GM12878 (cell line): ENCODE data around the gene TBCCD1. TPM values are rescaled to one million over a fixed set of nuclear protein-coding genes. Genes with fewer than 3 reads are reported as not detected.

Experiments used
- ATAC-seq: fragments of 200-7000 bp; cut with Tn5 transposase; 3 replicates; pipeline ENCODE4 v1.9.1; 2020; ENCODE audit warnings: mild to moderate bottlenecking, moderate library complexity
- BruUV-seq: library from RNA; stranded (reverse); fragments of 400-500 nt; replicated peaks from 2 replicates; lab custom pipeline; 2021; lab: Mats Ljungman, UMichigan
- CTCF ChIA-PET: fragments of 300-600 bp; sonication (Branson Sonifier 250); formaldehyde crosslinking; extraction: SDS; loops from one replicate; lab custom pipeline; 2021; ENCODE audit warnings: inconsistent platforms; lab: Yijun Ruan, JAX
- POLR2A ChIA-PET: fragments of 350-600 bp; formaldehyde crosslinking; extraction: SDS; loops from one replicate; lab custom pipeline; 2021; ENCODE audit warnings: inconsistent platforms; lab: Charles Lee
- RAD21 ChIA-PET: fragments of 300-600 bp; sonication (Branson Sonifier 250); formaldehyde crosslinking; loops from one replicate; lab custom pipeline; 2023; ENCODE audit warnings: antibody characterized with exemption; ENCODE audit not compliant: unreplicated experiment; lab: Charles Lee
- SMC1A ChIA-PET: fragments of 300-600 bp; sonication (Branson Sonifier 250); formaldehyde crosslinking; loops from one replicate; lab custom pipeline; 2023; ENCODE audit not compliant: unreplicated experiment, uncharacterized antibody; lab: Charles Lee
- DNase-seq: peaks from one replicate; pipeline ENCODE4 v3.0.0-alpha.2; 2011; ENCODE audit warnings: low read depth, low spot score
- FAIRE-seq: peaks from 3 replicates; lab custom pipeline; 2011; peaks lifted over from hg19 to GRCh38; lab: Jason Lieb, UNC
- H2AFZ ChIP-seq: 2 replicates; pipeline ENCODE4 v1.6.0; 2011; ENCODE audit warnings: low read depth, low read length, control low read depth; ENCODE audit not compliant: control insufficient read depth
- H3K27ac ChIP-seq: 2 replicates; pipeline ENCODE4 v1.5.1; 2011; ENCODE audit warnings: control low read depth; ENCODE audit not compliant: control insufficient read depth, insufficient read depth
- H3K27me3 ChIP-seq, 2 experiments: replicated peaks in 1 of 2; 2 replicates each; pipeline versions ENCODE4 v1.6.0 to v1.6.1; 2011; ENCODE audit warnings: low read length in 1 of 2; ENCODE audit not compliant: control insufficient read depth in 2 of 2, insufficient read depth in 2 of 2
- H3K36me3 ChIP-seq, 2 experiments: 2 replicates each; pipeline ENCODE4 v1.5.1; 2011; ENCODE audit warnings: low read length in 1 of 2; ENCODE audit not compliant: control insufficient read depth in 2 of 2, insufficient read depth in 2 of 2
- H3K4me1 ChIP-seq: 2 replicates; pipeline ENCODE4 v1.6.1; 2011; ENCODE audit warnings: mild to moderate bottlenecking, low read length, moderate library complexity, mixed read lengths; ENCODE audit not compliant: control insufficient read depth, insufficient read depth
- H3K4me2 ChIP-seq: 2 replicates; pipeline ENCODE4 v1.6.0; 2011; ENCODE audit warnings: control low read depth; ENCODE audit not compliant: control insufficient read depth, insufficient read depth
- H3K4me3 ChIP-seq: fragments of 200-600 bp; sonication (generic); 2 replicates; pipeline ENCODE4 v1.5.1; 2016
- H3K79me2 ChIP-seq: 2 replicates; pipeline ENCODE4 v1.6.0; 2011; ENCODE audit warnings: low read length; ENCODE audit not compliant: control insufficient read depth, insufficient read depth
- H3K9ac ChIP-seq: 2 replicates; pipeline ENCODE4 v1.8.0; 2011; ENCODE audit warnings: low read length, control low read depth, mixed read lengths; ENCODE audit not compliant: control insufficient read depth, insufficient read depth
- H3K9me3 ChIP-seq: replicated peaks from 3 replicates; pipeline ENCODE4 v1.5.1; 2011; ENCODE audit warnings: mild to moderate bottlenecking, low read length; ENCODE audit not compliant: control insufficient read depth, insufficient read depth
- H4K20me1 ChIP-seq: 2 replicates; pipeline ENCODE4 v1.6.0; 2011; ENCODE audit not compliant: control insufficient read depth, insufficient read depth
- STAT1 ChIP-seq: fragments of 450-650 bp; conservative IDR thresholded peaks from 2 replicates; pipeline ENCODE4 v1.6.1; 2014; ENCODE audit warnings: antibody characterized with exemption, mild to moderate bottlenecking
- WGBS: methylation state at CpG from one replicate; pipeline ENCODE4 v1.1.6; 2016; ENCODE audit warnings: low lambda C conversion rate; ENCODE audit not compliant: insufficient replicate concordance, insufficient coverage; ENCODE audit errors: missing lambda C conversion rate; 5-methylcytosine and 5-hydroxymethylcytosine counted together
- in situ Hi-C: fragments of 300-500 bp; cut with MboI; formaldehyde crosslinking; loops from 9 replicates; pipeline ENCODE4 v1.14.3; 2018; ENCODE audit warnings: mixed read lengths
- intact Hi-C: fragments of 100-400 bp; cut with micrococcal nuclease; formaldehyde crosslinking; loops from one replicate; pipeline ENCODE4 v1.14.2; 2022; ENCODE audit not compliant: unreplicated experiment
- polyA plus RNA-seq, 11 experiments: library from polyadenylated mRNA; depleted of rRNA in 4 of 11; unstranded in 6 of 11; stranded (reverse) in 5 of 11; fragments of >200 nt; fragmentation: Nextera tagmentation in 4 of 11; fragmentation: Illumina TruSeq in 1 of 11; extraction: Ambion mirVana in 4 of 11; extraction: Trizol in 1 of 11; gene quantifications; 1 replicate in 1 of 11; 2 replicates in 10 of 11; pipeline versions ENCODE4 v1.2.1 to v1.2.3, GENCODE V29; 2011 to 2016; ENCODE audit warnings: inconsistent platforms in 2 of 11, missing spikeins in 2 of 11, low read depth in 1 of 11
- total RNA-seq, 4 experiments: library from RNA; depleted of rRNA in 3 of 4; stranded (reverse); fragments of >200 nt in 3 of 4; fragmentation: Illumina TruSeq in 1 of 4; extraction: Trizol in 1 of 4; gene quantifications; 2 replicates each; pipeline versions ENCODE4 v1.2.1 to v1.2.3, GENCODE V29; 2013 to 2021
- TF ChIP-seq, protein P1 (sequence below): fragments of 450-650 bp; IDR thresholded peaks from 2 replicates; pipeline ENCODE4 v1.6.1; 2017; ENCODE audit warnings: mild to moderate bottlenecking, low read depth, inconsistent platforms; ENCODE audit not compliant: poor library complexity, severe bottlenecking
- TF ChIP-seq, protein P2 (sequence below): fragments of 450-650 bp; IDR thresholded peaks from 2 replicates; pipeline ENCODE4 v1.6.1; 2017; ENCODE audit warnings: mild to moderate bottlenecking, moderate library complexity

TBCCD1 gene
- total and polyA plus RNA-seq, 10 of the 15 experiments (the other 5 are each of a cell fraction or from before 2014, with no cell fraction given), result 6.9 to 23.4 (median 14.7) TPM

DNA sequence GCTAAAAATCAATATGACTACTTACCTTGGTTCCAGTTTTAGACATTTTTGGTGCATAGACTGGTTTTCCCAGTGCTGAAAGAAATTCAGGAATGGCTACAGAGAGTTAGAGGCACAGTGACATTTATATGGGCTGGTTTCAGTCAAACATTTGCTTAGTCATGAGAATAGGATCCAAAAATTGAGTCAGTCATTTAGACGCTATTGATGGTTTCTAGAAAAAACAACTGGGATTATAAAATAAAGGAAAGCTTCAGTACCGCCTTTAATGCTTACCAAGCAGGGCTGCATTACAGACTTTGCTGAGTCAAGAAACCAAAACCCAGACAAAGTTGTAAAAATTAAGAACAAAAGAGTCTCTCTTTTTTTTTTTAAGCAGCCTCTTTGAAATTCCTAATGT lies 22.9 kb downstream of the TBCCD1 start, which contains the start of gene CRYGS:
TSS of gene CRYGS (minus strand) at position 100 of the 400 bp plus-strand sequence. CDS start at position 46, 54 bp downstream.
- Histone ChIP-seq H3K4me3 (no peak within 1 kb of the TSS), H3K79me2 (no peaks in the 10 kb centered on the region), H3K36me3 (peaks cover 0 to 5% of the 10 kb centered on the region in 2 experiments; a peak in 1 of 4 replicates)
- 97% methylated on average over 2 of the region's 2 CpGs for WGBS
- CTCF ChIA-PET, result interaction anchor here (0.7 to 14.3 kb wide), 6 partner anchors 9 to 623 kb away, joined by 4 to 847 read pairs (median 5); no protein-coding TSS in a partner anchor
- SMC1A ChIA-PET, result interaction anchor here (1.5 to 14.2 kb wide), 3 partner anchors 9 to 564 kb away, joined by 5 to 655 read pairs (median 85); no protein-coding TSS in a partner anchor
- no peak for TF ChIP-seq STAT1
- TF ChIP-seq, all 136 proteins: peak for 0
- Histone ChIP-seq H3K27me3 (no peaks in the 10 kb centered on the region), H3K27ac (no peak within 1 kb of the TSS), H3K4me2 (no peak within 1 kb of the TSS), H3K9me3 (no peaks in the 10 kb centered on the region), H3K4me1 (peaks cover 11% of the 10 kb centered on the region), H3K9ac (no peak within 1 kb of the TSS), H2AFZ (no peak within 1 kb of the TSS), H4K20me1 (no peaks in the 10 kb centered on the region)
- intact Hi-C loops (no loop called here), in situ Hi-C loops (no loop called here)
- no TSS peak for BruUV-seq
- RAD21 ChIA-PET, result interaction anchor here (0.6 to 12.3 kb wide), 2 partner anchors 12 to 283 kb away, joined by 3 to 495 read pairs; no protein-coding TSS in a partner anchor
- ATAC-seq, result no peak
- POLR2A ChIA-PET, result no interaction called here
- no peak for FAIRE-seq
- no peak for DNase-seq

DNA sequence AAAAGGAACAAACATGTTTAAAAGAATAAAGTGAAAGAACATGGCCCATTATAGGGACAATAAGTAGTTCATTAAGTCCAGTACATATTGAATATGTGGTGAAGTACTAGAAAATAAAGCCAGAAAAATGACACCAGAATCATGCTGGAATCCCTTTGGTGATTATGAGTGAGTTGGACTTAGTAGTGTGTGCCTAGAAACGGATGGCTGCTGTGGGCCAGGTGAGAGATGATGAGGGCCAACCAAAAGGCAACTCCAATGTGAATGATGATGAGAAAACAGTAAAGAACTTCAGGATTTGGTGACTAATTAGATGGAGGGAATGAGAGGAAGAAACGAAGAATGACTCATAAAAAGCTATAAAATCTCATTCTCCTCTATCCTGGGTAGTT lies 26.3 kb downstream of the TBCCD1 start:
- no peak; the same call in 2 of the 3 replicates for ATAC-seq
- intact Hi-C loops, result loop anchor here (1.0 kb wide), 2 partner anchors 282 to 558 kb away; no protein-coding TSS in a partner anchor

More for the DNA sequence above, 26.3 kb downstream of the TBCCD1 start:
- RAD21 ChIA-PET, result interaction anchor here (0.5 to 12.3 kb wide), 46 partner anchors 8 to 880 kb away, joined by 3 to 495 read pairs (median 6); partner anchors contain the start of genes DGKG, DNAJB11 and TBCCD1
- no peaks in the 10 kb centered on the region for H3K27me3 ChIP-seq
- SMC1A ChIA-PET, result interaction anchor here (0.9 to 14.2 kb wide), 57 partner anchors 8 to 597 kb away, joined by 3 to 655 read pairs (median 6); partner anchors contain the start of genes AHSG, DNAJB11 and TBCCD1
- no peaks in the 10 kb centered on the region; a peak in 1 of 4 replicates for H3K36me3 ChIP-seq
- peaks cover 45% of the 10 kb centered on the region for H3K4me1 ChIP-seq
- CTCF ChIA-PET, result interaction anchor here (0.7 to 14.3 kb wide), 65 partner anchors 8 to 597 kb away, joined by 3 to 847 read pairs (median 6); partner anchors contain the start of genes AHSG, DNAJB11 and TBCCD1
- in situ Hi-C loops, result no loop called here
- H3K9me3 ChIP-seq, result no peaks in the 10 kb centered on the region
- FAIRE-seq (no peak), DNase-seq (no peak)
- WGBS, result 2% methylated on average over 2 of the region's 2 CpGs
- H4K20me1 ChIP-seq, result no peaks in the 10 kb centered on the region
- H2AFZ ChIP-seq, result no peak overlapping the region
- no peak overlapping the region for H3K27ac ChIP-seq
- H3K4me3 ChIP-seq, result no peak overlapping the region
- TF ChIP-seq, protein P1, sequence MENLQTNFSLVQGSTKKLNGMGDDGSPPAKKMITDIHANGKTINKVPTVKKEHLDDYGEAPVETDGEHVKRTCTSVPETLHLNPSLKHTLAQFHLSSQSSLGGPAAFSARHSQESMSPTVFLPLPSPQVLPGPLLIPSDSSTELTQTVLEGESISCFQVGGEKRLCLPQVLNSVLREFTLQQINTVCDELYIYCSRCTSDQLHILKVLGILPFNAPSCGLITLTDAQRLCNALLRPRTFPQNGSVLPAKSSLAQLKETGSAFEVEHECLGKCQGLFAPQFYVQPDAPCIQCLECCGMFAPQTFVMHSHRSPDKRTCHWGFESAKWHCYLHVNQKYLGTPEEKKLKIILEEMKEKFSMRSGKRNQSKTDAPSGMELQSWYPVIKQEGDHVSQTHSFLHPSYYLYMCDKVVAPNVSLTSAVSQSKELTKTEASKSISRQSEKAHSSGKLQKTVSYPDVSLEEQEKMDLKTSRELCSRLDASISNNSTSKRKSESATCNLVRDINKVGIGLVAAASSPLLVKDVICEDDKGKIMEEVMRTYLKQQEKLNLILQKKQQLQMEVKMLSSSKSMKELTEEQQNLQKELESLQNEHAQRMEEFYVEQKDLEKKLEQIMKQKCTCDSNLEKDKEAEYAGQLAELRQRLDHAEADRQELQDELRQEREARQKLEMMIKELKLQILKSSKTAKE, result peak; percentile 11
- TF ChIP-seq, protein P2, sequence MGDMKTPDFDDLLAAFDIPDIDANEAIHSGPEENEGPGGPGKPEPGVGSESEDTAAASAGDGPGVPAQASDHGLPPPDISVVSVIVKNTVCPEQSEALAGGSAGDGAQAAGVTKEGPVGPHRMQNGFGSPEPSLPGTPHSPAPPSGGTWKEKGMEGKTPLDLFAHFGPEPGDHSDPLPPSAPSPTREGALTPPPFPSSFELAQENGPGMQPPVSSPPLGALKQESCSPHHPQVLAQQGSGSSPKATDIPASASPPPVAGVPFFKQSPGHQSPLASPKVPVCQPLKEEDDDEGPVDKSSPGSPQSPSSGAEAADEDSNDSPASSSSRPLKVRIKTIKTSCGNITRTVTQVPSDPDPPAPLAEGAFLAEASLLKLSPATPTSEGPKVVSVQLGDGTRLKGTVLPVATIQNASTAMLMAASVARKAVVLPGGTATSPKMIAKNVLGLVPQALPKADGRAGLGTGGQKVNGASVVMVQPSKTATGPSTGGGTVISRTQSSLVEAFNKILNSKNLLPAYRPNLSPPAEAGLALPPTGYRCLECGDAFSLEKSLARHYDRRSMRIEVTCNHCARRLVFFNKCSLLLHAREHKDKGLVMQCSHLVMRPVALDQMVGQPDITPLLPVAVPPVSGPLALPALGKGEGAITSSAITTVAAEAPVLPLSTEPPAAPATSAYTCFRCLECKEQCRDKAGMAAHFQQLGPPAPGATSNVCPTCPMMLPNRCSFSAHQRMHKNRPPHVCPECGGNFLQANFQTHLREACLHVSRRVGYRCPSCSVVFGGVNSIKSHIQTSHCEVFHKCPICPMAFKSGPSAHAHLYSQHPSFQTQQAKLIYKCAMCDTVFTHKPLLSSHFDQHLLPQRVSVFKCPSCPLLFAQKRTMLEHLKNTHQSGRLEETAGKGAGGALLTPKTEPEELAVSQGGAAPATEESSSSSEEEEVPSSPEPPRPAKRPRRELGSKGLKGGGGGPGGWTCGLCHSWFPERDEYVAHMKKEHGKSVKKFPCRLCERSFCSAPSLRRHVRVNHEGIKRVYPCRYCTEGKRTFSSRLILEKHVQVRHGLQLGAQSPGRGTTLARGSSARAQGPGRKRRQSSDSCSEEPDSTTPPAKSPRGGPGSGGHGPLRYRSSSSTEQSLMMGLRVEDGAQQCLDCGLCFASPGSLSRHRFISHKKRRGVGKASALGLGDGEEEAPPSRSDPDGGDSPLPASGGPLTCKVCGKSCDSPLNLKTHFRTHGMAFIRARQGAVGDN, result no peak
- H3K9ac ChIP-seq, result no peak overlapping the region
- POLR2A ChIA-PET, result interaction anchor here (1.1 to 3.6 kb wide), 6 partner anchors 29 to 282 kb away, joined by 3 to 20 read pairs (median 5); partner anchors contain the start of gene DNAJB11
- no peak overlapping the region for H3K4me2 ChIP-seq
- no peaks in the 10 kb centered on the region for H3K79me2 ChIP-seq
- no TSS peak for BruUV-seq
